GOT3 (cell line): ENCODE data around the gene PRKAR2B.

Experiments
- DNase-seq: peaks from one replicate; lab custom pipeline; 2025; ENCODE audit warnings: mixed read lengths; lab: John Stamatoyannopoulos, UW

The PRKAR2B gene

DNA sequence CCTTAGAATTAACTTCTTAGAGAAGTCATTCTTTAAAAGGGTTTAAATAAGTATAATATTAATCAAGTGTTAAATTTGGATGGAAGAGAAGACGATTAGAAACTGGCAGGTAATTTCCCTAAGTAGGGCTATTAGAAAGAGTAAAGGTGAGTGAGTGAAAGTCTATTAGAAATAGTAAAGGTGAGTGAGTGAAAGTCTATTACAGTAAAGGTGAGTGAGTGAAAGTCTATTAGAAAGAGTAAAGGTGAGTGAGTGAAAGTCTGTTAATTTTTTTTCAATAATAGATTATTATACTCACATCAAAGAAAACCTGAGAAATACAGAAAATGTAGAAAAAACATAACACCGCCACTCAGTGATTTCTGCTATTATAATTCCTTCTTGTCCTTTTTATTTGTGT lies 113.5 kb downstream of the PRKAR2B start:
- no peak for DNase-seq

DNA sequence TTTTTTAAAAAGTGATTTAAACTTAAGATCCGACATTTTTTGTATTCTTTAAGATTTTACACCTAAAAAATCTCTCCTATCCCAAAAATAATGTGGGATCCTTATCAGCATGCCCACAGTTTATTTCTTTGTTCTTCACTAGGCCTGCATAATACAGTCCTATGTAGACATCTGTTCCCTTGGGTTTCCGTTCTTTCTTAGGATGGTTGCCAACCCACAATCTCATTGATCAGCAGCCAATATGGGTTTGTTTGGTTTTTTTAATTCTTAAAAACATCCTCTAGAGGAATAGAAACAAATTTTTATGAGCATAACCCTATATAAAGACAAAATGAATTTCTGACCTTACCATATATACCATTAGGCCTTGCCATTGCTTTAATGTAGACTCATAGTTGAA lies 115.9 kb downstream of the PRKAR2B start:
- DNase-seq, result no peak

DNA sequence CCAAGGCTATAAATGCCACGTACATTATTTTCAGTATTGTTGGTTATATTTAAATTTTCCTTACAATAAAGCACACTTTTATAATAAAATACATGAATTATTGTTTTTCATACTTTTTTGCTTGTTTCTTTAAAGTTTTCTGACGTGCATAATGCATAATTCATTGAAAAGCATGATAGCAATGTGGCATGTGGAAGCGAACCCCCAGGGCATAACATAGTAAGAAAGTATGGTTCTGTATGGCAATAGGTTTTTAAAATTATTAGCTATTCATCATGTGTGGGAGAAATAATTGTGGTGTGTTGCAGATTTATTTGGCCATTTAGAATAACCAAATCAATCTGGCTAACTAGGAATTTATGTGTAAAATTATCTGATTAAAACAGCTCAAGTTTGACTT lies 116.9 kb downstream of the PRKAR2B start:
- no peak for DNase-seq

DNA sequence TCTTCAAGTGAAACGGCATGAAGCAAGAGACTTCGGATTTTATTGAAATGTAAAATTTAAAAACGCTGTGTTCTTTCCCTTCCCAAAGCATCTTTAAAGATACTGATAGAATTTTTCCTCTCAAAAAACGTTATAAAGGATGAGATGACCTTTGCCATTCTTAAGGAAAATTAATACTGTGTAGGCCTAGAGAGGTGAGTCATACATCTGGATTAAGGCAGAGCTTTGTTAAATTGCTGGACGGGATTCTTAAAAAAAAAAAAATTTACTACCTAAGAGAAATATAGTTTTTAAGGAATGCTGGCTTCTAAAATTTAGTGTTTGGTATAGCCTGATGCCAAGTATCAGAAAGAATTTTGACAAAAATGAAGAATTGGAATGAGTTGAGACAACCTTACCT lies 118.0 kb downstream of the PRKAR2B start:
- no peak for DNase-seq

DNA sequence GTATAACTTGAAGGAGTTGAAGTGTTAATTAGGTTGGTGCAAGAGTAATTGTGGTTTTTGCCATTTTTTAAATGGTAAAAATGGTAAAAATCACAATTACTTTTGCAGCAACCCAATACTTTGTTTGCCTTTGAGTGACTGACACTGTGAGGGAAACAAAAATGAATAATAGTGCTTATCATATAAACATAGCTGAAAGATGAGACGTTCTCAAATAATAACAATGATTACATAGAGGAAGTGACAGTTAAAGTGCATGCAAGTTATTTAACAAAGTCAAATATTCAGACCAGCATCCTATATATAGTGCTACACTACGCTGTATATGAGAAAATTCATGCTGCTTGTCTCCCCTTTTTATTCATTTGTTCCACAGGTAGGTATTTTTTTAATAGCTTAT lies 119.6 kb downstream of the PRKAR2B start:
- DNase-seq, result no peak

DNA sequence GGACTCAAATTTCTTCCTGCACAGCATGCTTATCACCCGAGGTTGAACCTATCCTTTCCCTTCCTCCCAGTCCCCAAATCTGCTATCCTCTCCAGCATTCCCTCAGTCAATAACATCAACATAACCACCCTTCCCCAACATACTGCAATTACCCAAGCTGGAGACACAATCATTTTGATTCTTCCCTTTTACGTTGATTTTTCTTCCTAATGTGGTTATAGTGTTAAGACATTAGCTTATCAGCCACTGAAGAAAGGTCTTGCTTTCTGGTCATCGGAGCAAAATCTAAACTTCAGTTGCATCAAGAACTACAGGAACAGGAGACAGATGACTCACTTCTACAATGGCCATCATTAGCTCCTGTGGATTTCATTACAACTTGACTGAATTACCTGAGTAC lies 120.8 kb downstream of the PRKAR2B start:
- no peak for DNase-seq

DNA sequence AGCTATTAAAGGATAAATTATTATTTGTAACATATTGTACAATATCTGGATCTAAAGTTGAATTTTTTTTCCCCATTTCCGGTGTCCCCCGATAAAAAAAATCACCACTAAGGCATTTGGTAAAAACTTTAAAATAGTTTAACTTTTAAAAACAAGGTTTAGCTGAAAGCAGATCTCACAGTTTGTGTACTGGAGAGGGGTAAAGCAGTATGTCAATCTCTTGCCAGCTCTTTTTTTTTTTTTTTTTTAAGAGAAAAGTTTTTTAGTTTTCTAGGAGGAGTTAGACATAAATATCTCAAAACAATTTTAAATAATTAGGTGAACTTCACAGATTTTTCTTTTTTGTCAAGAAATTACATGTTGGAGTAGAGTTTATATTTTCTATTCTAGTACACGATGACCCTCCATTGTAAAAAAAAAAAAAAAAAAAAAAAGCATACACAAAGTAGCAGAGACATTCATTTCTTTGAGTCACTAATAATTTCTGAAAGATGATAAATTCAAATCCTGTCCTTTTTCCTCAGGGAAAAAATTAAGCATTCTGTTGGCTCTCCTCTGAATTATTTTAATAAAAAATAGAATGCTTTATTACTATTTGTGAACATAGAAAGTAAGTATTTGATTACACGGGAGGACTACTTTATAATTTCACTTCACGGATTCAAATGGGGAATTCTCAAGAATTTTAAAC lies 122.4 kb downstream of the PRKAR2B start:
- no peak for DNase-seq

DNA sequence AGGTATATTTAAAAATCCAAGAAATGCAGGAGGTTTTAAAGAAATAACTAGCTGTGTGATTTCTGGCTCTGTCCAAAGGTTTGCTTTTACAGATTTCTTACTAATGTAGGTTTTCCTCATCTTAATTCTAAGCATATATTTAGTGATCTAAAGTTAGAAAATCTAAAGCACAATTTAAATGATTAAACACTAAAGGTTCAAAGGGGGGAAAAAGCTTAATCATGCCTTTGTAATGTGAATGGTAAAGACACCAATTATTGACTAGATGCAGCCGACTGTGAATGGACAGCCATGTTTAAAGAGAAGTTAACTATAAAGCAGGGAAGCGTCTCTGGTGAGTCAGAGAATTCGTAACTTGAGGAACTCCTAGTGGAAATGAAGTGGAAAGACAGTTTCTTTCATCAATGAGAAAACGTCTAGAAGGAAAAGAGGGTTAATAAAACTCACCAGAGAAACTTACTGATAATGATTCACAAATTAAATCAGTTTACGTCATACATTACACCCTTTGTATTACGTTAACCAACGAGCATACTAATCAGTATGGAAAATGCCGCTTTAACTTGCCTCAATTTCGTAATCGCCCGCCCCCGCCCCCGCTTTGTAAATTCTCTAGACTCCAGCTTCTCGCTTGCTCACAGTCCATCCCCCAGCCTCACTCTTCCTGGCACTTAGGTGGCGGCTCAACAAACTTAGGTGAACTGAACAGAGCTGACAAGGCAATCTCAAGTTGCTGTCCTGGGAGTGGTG lies 123.2 kb downstream of the PRKAR2B start:
- DNase-seq, result no peak

DNA sequence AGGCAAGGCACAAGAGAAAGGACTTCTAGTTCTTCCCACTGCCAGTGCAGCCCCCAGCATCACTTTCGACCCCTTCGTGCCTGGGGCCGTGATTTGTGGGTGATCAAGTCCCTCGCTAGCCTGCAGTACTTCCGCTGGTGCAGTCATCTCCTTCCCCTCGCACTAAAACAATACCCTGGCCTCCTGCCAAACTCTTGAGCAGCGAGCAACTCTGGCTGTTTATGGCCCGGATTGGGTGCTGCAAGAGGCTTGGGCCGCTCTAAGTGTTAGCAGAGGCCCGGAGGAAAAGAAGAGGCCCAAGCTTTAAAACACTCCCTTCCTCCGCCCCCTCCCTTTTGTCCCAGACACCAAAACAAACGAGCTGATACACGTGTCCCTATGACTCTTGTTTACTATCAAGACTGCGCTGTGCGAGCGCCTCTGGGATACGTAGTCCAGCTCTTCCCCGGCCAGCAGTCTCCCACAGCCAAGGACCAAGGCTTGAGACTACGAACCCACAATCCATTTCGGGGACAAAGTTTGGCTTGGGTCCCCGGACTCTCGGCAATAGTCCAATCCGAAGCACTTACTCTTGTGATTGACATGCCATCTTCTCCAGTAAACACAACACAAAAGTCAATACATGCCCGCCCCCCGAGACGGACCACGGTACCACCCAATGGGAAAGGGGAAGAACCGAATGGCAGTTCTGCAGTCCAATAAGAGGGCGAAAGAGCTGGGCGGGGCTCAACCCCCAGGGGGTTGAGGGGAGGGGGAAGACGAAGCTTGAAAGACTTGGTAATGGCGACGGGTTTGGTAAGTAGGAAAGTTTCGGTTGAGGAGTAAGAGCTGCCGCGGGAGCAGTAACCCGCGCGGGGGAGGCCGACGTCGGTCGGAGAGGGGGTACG lies 124.0 kb downstream of the PRKAR2B start, which contains the start of gene HBP1:
Gene HBP1, plus strand, starts transcription at position 771 of the 887 bp plus-strand sequence. CDS start 10,891 bp downstream, outside the sequence.
- DNase-seq, result peak; percentile 96

DNA sequence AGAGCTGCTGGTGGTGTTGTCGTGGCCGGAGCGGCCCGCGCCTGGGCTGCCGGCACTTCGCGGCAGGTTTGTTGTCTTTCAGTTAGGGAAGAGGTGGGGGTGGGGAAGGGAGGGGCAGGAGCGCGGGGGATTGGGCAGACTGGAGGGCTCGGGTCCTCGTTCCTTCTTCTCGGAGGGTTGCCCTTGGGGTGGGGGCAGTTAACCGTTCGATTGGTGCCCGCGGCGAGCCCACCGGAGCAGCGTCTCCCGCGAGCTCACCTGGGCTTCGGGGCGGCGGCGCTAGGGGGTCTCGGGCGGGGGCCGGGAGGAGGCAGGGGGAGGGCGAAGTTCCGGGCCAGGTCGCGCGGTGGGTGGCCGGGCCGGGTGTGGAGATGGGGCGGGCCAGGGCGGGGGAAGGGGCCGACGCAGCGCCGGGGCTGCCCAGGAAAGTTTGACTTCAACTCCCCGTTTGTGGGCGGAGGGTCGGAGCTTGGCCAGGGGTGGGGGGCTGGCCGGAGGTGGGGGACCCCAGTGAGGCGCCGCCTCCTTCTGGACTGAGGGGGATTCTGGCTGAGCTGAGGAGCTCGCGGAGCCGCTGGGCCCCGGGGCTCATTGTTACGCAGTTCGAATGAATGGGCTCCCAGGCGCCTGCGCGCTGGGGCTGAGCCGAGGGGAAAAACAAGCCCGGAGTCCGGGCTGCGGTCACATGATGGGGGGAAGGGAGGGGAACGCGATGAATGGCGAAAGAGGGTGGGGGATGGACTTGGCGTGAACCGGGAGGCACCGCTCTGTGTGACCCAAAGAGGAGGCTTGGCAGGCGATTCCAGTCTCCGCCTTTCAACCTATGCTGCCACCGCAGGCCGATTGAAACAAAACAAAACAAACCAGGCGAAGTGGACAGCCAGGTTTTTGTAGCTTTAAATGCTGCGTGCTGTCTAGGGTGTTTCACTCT lies 124.9 kb downstream of the PRKAR2B start:
- peak; percentile 71 for DNase-seq

DNA sequence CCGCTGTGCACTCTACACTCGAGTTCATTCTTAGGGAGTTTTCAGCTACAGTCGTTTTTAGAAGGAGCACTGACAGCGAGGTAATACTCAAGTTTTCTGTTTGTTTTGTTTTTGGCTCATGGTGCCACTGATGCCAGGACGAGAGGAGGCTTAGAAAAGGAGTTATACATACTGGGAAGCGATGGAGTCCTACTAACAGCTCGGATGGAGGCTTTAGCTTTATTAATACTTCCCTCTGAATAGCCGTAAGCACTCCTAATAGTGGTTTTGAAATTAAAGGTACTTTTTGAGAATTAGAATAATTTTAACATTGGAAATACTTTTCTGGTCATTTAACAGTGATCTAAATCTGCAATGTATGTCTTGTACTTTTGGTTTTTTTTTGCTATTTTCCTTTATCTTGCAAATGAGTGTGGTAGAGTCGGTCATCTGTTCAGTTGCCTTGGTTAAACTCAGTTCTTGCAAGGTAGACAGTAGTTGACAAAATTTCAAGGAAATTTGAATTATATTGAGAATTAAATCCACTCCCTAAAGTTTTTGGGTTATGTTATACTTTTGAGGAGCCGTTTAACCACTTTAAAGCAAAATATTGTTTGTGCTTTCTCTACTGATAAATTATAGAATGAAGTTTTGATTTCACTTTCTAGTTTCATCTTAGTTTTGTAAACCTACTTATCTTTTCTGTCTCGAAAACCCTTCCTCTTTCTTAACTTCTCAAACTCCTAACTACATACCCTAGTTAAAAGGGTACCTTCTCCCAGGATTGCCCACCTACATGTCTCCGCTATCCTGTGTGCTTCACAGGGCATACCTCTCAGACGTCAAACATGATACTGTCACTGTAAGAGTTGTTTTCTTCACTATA lies 125.8 kb downstream of the PRKAR2B start:
- DNase-seq, result no peak

DNA sequence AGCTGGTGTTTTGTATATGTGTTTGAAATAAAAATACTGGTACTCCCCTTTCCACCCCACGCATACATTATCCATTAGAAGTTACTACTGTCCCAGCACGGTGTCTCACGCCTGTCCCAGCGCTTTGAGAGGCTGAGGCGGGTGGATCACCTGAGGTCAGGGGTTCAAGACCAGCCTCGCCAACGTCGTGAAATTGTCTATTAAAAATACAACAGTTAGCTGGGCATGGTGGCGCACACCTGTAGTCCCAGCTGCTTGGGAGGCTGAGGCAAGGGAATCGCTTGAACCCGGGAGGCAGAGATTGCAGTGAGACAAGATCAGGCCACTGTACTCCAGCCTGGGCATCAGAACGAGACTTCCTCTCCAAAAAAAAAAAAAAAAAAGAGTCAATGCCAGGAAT lies 127.0 kb downstream of the PRKAR2B start:
- no peak for DNase-seq

DNA sequence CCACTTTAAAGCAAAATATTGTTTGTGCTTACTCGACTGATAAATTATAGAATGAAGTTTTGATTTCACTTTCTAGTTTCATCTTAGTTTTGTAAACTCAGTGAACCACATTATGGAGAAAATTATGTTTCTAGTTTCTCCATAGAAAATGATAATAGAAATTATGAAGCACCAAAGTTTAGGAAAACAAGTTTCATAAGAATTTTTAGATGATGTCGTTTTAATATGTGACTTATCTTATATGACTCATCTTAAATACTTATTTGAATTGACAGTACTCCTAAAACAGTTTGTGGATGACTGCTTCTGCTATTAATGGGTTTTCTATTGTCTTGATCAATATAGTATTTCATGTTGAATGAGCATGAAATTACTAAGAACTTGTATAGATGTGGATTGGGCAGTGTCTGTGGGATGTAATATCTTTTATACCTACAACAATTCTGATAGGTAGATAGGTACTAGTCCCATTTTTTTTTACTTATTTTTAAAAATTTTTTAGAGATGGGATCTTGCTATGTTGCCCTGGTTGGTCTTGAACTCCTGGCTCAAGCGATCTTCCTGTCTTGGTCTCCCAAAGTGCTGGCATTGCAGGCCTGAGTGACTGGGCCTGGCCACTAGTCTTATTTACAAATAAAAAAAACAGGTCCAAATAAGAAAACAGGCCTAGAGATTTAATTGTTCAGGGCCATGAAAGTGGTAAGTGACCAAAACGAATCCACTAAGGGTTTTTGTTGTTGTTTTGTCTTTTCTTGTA lies 127.9 kb downstream of the PRKAR2B start:
- DNase-seq, result no peak

DNA sequence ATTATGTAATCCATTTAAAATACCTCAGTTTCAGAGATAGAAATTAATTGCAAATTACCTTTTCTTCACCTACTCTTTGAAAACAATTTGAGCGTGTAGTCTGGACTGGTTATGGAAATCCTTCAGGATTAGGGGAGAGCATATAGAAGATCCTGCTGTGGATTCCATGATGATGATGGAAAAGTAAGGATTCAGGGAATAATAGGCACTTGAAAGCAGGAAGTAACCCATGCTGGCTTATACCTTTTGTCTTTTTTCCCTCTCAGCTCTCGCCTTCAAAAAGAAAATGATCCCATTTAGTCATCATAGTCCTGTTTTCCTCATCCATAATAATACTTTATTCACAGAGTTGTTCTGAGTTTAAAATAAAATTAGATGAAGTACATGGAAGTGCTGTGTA lies 128.7 kb downstream of the PRKAR2B start:
- DNase-seq, result no peak

DNA sequence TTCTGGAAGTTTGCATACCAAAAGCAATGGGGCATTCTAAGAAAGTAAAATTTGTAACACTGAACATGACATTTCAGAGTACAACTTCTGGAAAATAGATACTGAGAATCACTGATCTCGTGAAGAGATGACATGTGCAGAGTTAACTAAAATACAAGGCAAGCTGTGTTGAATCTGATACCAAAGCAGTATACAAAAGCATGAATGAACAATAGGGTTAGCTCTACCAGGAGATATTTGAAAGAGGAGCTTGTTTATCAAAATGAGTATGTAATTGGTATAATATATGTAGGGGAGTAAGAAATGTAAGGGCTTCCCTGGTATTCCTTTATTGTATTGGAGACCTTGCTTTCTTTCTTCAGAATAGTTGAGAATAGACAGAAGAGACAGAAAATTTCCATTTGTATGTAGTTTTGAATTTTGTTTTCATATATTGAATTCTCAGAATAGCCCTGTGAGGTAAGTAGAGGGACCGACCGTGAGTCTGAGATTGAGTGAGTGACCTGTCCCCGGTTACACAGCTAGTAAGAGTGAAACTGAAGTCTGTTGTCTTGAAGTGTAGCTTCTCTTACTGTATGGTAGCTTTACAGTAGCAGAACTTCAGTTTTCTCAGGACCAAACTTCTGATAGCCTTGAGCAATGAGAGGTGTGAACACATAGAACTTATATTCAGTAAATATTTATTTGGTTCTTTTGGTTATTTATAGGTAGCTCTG lies 129.3 kb downstream of the PRKAR2B start:
- DNase-seq, result no peak

DNA sequence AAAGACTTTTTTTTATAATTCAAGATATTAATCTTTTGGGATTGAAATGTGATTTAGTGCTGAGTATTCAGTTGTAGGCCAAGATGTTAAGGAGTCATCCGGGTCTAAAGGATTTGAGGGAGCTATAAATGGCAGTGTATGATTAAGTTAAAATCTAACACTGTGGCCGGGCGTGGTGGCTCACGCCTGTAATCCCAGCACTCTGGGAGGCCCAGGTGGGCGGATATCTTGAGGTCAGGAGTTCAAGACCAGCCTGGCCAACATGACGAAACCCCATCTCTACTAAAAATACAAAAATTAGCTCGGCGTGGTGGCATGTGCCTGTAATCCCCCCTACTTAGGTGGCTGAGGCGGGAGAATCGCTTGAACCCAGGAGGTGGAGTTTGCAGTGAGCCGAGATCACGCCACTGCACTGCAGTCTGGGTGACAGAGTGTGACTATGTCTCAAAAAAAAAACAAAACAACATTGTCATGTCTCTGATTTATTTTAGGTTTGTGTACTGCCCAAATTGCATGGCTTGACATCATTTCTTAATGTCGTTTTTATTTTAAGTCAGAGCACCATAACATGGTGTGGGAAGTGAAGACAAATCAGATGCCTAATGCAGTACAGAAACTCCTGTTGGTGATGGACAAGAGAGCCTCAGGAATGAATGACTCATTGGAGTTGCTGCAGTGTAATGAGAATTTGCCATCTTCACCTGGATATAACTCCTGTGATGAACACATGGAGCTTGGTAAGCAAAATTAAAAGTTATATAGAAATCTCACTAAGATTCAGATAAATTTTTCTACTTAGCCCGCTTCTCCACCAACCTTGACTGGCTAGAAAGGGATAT lies 135.0 kb downstream of the PRKAR2B start:
- no peak for DNase-seq

DNA sequence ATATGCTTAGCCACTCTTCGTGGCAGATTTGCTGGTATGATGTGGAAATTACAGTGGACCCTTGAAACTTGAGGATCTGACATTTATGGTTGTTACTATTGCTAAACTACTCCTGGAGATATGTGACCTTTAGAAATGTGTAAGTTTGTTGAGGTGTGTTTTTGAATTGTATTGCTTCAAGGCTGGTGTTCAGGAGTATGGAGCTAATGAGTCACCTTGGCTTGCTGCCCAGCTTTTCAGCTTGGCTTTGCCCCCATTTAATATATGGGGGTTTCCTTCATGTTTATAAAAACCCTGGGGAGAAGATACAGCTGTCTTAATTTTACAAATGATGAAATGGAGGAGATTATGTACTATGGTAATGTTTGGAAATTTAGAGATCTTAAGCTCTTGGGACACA lies 135.9 kb downstream of the PRKAR2B start:
- no peak for DNase-seq

DNA sequence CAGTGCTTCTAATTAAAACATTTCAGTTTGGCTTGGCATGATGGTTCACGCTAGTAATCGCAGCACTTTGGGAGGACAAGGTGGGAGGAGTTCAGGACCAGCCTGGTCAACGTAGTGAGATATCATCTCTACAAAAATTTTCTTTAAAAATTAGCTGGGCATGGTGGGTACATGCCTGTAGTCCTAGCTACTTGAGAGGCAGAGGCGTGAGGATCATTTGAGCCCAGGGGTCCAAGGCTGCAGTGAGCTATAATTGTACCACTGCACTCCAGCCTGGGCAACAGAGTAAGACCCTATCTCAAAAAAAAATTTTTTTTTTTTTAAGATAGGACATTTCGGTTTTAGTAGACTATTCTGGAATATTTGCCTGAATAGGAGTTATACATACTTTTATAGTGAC lies 136.7 kb downstream of the PRKAR2B start:
- no peak for DNase-seq
